ENCODE data around the gene KDM4C.

DNA sequence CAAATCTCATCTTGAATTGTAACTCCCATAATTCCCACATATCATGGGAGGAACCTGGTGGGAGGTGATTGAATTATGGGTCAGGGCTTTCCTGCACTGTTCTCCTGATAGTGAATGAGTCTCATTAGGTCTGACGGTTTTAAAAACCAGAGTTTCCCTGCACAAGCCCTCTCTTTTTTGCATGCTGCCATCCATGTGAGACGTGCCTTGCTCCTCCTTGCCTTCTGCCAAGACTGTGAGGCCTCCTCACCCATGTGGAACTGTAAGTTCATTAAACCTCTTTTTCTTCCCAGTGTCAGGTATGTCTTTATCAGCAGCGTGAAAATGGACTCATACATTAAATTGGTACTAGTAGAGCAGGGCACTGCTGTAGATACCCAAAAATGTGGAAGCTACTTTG is 22.4 kb upstream of the KDM4C start:
- TF ChIP-seq, protein P1, sequence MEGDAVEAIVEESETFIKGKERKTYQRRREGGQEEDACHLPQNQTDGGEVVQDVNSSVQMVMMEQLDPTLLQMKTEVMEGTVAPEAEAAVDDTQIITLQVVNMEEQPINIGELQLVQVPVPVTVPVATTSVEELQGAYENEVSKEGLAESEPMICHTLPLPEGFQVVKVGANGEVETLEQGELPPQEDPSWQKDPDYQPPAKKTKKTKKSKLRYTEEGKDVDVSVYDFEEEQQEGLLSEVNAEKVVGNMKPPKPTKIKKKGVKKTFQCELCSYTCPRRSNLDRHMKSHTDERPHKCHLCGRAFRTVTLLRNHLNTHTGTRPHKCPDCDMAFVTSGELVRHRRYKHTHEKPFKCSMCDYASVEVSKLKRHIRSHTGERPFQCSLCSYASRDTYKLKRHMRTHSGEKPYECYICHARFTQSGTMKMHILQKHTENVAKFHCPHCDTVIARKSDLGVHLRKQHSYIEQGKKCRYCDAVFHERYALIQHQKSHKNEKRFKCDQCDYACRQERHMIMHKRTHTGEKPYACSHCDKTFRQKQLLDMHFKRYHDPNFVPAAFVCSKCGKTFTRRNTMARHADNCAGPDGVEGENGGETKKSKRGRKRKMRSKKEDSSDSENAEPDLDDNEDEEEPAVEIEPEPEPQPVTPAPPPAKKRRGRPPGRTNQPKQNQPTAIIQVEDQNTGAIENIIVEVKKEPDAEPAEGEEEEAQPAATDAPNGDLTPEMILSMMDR (IDR thresholded peaks at IDR 0.05), result no peak
- no peak for TF ChIP-seq POLR2A (IDR thresholded peaks at IDR 0.05)

All from heart left ventricle (tissue), 13 donors.